Nephron (organoid): ENCODE data around the gene CIC.

Experiments
- H3K27ac Mint-ChIP-seq, 3 experiments: 2 replicates each; pipeline ENCODE4 v1.8.0; 2020; ENCODE audit warnings: mixed read lengths in 3 of 3, mild to moderate bottlenecking in 2 of 3, moderate library complexity in 1 of 3
- H3K27me3 Mint-ChIP-seq: 2 replicates; pipeline ENCODE4 v1.8.0; 2021; ENCODE audit warnings: low read depth, mild to moderate bottlenecking, moderate library complexity, mixed read lengths
- H3K36me3 Mint-ChIP-seq: 2 replicates; pipeline ENCODE4 v1.8.0; 2020; ENCODE audit warnings: low read depth, mixed read lengths
- H3K4me1 Mint-ChIP-seq: 2 replicates; pipeline ENCODE4 v1.8.0; 2020; ENCODE audit warnings: mixed read lengths
- H3K4me3 Mint-ChIP-seq, 3 experiments: 2 replicates each; pipeline ENCODE4 v1.8.0; 2020; ENCODE audit warnings: mild to moderate bottlenecking in 3 of 3, mixed read lengths in 3 of 3, moderate library complexity in 2 of 3
- H3K9me3 Mint-ChIP-seq: 2 replicates; pipeline ENCODE4 v1.8.0; 2020; ENCODE audit warnings: mixed read lengths
- TF ChIP-seq, protein P1 (sequence below), 3 experiments: fragments of 200-600 bp; sonication (generic); IDR thresholded peaks; one replicate each; pipeline ENCODE4 v1.5.0; 2021; ENCODE audit warnings: antibody characterized with exemption in 3 of 3; ENCODE audit not compliant: unreplicated experiment in 3 of 3

Gene CIC

DNA sequence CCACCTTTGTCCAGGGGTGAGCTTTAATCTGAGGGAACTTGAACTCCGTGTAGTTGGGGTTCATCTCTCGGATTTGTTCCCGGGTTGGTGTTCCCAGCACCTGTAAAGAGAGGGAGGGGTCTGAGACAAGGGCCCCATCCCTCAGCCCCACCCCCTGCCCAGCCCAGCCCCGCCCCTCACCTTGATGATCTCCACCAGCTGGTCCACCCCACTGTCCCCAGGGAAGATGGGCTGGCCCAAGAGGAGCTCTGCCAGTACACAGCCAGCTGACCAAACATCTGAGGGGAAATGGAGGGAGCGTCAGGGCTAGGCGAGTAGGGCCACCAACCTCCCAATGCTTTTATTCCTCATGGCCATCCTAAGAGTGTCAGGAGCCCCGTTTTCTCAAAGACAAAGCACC is 35.9 kb upstream of the CIC start:
- H3K4me1 Mint-ChIP-seq = peaks cover 8% of the 10 kb centered on the region
- no peaks in the 10 kb centered on the region for H3K9me3 Mint-ChIP-seq
- no peaks in the 10 kb centered on the region for H3K27me3 Mint-ChIP-seq
- TF ChIP-seq, protein P1, sequence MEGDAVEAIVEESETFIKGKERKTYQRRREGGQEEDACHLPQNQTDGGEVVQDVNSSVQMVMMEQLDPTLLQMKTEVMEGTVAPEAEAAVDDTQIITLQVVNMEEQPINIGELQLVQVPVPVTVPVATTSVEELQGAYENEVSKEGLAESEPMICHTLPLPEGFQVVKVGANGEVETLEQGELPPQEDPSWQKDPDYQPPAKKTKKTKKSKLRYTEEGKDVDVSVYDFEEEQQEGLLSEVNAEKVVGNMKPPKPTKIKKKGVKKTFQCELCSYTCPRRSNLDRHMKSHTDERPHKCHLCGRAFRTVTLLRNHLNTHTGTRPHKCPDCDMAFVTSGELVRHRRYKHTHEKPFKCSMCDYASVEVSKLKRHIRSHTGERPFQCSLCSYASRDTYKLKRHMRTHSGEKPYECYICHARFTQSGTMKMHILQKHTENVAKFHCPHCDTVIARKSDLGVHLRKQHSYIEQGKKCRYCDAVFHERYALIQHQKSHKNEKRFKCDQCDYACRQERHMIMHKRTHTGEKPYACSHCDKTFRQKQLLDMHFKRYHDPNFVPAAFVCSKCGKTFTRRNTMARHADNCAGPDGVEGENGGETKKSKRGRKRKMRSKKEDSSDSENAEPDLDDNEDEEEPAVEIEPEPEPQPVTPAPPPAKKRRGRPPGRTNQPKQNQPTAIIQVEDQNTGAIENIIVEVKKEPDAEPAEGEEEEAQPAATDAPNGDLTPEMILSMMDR (IDR thresholded peaks at IDR 0.05; ENCODE audit: unreplicated experiment in 3 of 3) = no peak
- peak overlapping the region in 1 of 3 experiments; percentile 84 for H3K27ac Mint-ChIP-seq
- no peak overlapping the region for H3K4me3 Mint-ChIP-seq
- peaks cover 62% of the 10 kb centered on the region for H3K36me3 Mint-ChIP-seq

DNA sequence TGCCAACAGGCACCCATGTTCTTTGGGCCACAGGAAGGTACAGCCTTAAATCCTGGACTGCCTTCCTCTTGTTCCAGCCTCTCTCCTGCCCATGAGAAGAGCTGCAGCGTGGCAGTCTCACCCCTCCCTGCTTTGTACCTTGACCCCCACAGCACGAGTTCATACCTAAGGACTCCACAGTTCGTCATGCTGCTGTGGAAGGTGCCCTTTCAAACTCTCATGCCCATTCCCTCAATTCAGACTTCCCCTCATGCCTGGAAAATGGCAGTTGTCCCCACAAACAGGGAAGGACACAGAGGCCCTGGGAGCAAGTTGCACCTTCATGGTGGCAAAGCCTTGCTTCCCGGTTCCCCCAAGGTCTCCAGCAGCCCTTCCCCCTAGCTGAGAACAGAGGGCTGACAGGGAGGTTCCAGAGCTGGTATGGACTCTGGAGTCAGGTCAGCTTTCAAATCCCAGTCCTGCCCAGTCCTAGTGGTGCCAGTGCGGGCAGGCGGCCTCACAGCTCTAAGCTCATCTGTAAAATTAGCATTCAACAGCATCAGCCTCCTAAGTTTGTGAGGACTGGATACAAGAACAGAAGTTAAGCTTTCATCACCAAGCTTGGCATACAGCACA is 35.3 kb upstream of the CIC start:
- Mint-ChIP-seq H3K4me3 (no peak overlapping the region), H3K9me3 (no peaks in the 10 kb centered on the region), H3K27ac (peak overlapping the region in 2 of 3 experiments; percentile 16 to 84), H3K27me3 (no peaks in the 10 kb centered on the region), H3K4me1 (peaks cover 8% of the 10 kb centered on the region), H3K36me3 (peaks cover 59% of the 10 kb centered on the region)
- TF ChIP-seq, protein P1 (IDR thresholded peaks at IDR 0.05; ENCODE audit: unreplicated experiment in 3 of 3) = no peak

DNA sequence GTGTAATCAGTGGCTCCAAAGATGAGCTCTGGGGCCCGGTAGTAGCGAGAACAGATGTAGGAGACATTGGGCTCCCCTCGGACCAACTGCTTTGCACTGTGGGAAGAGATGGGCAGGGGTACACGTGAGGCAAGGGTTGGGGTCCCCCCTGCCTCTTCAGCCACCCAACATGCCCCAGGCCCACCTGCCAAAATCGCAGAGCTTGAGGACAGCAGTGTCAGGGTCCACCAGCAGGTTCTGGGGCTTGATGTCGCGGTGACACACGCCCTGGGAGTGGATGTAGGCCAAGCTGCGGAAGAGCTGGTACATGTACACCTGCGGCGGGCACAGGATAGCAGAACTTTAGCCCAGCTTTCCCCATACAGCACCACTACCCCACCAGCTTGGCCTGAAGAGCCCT is 34.7 kb upstream of the CIC start:
- Mint-ChIP-seq H3K4me3 (no peak overlapping the region), H3K4me1 (peaks cover 7% of the 10 kb centered on the region), H3K27me3 (no peaks in the 10 kb centered on the region), H3K36me3 (peaks cover 61% of the 10 kb centered on the region), H3K27ac (no peak overlapping the region), H3K9me3 (no peaks in the 10 kb centered on the region)
- TF ChIP-seq, protein P1 (IDR thresholded peaks at IDR 0.05; ENCODE audit: unreplicated experiment in 3 of 3) = no peak

DNA sequence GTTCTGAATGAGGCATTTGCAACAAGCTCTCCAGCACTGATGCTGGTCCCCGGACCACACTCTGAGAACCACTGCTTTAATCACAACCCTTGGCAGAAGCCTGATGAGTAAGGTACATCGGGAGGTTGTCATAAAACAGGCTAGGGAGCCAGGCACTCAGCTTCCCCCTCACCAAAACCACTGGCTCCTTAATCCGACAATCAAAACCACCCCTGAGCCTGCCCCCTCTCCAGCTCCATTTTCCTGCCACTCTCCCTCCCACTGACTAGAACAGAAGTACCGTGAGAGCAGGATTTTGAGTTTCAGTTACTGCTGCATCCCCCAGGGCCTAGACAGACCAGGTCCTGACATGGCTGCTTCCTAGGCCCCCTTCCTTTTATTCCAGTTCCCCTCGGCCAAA is 33.9 kb upstream of the CIC start:
- Mint-ChIP-seq H3K4me3 (no peak overlapping the region), H3K9me3 (no peaks in the 10 kb centered on the region), H3K36me3 (peaks cover 63% of the 10 kb centered on the region), H3K27me3 (no peaks in the 10 kb centered on the region), H3K27ac (no peak overlapping the region), H3K4me1 (peaks cover under 1% of the 10 kb centered on the region)
- TF ChIP-seq, protein P1 (IDR thresholded peaks at IDR 0.05; ENCODE audit: unreplicated experiment in 3 of 3) = no peak

DNA sequence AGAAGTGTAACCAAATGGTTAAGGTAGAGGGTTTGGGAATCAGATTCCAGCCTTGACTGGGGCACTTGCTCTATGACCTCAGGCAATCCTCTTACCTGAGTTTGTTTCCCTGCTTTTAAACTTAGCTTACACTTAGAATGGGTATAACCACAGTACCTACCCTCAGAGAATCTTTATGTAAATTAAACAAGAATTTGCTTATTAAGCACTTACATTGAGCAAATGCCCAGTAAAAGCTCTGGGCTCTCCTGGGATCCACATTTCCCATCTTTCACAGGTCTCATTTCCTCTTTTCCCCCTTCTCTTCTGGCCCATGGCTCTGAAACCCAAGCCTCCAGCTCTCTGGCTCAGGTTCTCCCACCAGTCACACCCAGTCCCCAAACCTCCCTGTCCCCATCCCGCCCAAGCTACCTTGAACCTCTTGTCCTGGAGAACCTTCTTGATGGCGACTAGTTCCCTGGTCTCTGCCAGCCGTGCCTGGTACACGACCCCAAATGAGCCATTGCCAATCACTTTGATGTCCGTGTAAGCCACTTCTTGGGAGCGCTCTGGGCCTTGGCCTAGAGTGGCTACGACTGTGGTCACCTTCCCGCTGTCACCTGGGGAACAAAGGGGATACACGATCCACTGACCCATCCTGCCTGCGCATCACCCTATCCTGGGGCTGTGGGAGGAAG is 29.4 kb upstream of the CIC start:
- Mint-ChIP-seq H3K36me3 (peaks cover 38% of the 10 kb centered on the region), H3K4me1 (peaks cover 17% of the 10 kb centered on the region), H3K27me3 (no peaks in the 10 kb centered on the region), H3K27ac (peak overlapping the region in 1 of 3 experiments; percentile 24), H3K9me3 (no peaks in the 10 kb centered on the region), H3K4me3 (peak overlapping the region; percentile 28 to 67 (median 52))
- TF ChIP-seq, protein P1 (IDR thresholded peaks at IDR 0.05; ENCODE audit: unreplicated experiment in 3 of 3) = no peak

DNA sequence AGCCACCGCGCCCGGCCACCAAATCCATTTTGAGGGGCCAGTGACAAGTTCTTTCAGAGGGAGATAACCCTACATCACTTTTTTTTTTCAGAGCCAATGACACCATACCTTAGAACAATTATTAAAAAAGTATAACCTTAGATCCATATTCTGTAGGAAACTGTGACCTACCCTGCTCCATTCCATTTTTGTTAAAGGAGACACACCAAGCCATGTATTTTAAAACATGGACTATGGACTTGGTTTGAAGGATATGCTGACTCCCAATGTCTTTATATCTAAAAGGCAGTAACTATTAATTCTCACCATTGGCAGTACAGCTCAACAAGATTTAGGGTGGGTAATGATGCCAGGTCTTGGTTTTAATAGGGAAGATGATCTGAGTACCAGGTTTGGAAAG is 27.8 kb upstream of the CIC start:
- no peaks in the 10 kb centered on the region for H3K27me3 Mint-ChIP-seq
- peak overlapping the region; percentile 92 for H3K4me3 Mint-ChIP-seq
- TF ChIP-seq, protein P1 (IDR thresholded peaks at IDR 0.05; ENCODE audit: unreplicated experiment in 3 of 3) = no peak
- H3K27ac Mint-ChIP-seq = peak overlapping the region; percentile 66 to 92 (median 85)
- peaks cover 27% of the 10 kb centered on the region for H3K36me3 Mint-ChIP-seq
- no peaks in the 10 kb centered on the region for H3K9me3 Mint-ChIP-seq
- H3K4me1 Mint-ChIP-seq = peaks cover 31% of the 10 kb centered on the region
